Forelimb muscle (tissue), 1 donor: Measurements from ENCODE around the gene KIAA0586. TPM values are rescaled to one million over a fixed set of nuclear protein-coding genes. Genes with fewer than 3 reads are reported as not detected.
A peak's percentile ranks its signal among the peaks of the same experiment; 100 is the strongest.
"Not testable (repeated sequence)": the region's sequence is repeated elsewhere in the genome, so short reads cannot be mapped to it uniquely, and the experiment has no call there.

Experiments
- DNase-seq: peaks from one replicate; pipeline ENCODE4 v3.0.0-alpha.2; 2013; ENCODE audit warnings: low read depth
- polyA plus RNA-seq: library from polyadenylated mRNA; unstranded; fragments of 120-200 nt; gene quantifications from one replicate; pipeline ENCODE4 v1.2.1, GENCODE V29; 2013; ENCODE audit not compliant: insufficient read length

Gene KIAA0586
- polyA plus RNA-seq, 1 donor: 15.3 TPM

GRCh38 chr14:58464652-58465051 is 37.1 kb downstream of the KIAA0586 start:
- DNase-seq: no peak

GRCh38 chr14:58465421-58465820 is 37.9 kb downstream of the KIAA0586 start:
- no peak for DNase-seq

GRCh38 chr14:58466459-58466858 is 38.9 kb downstream of the KIAA0586 start:
- DNase-seq: no peak

GRCh38 chr14:58467575-58467974 is 40.1 kb downstream of the KIAA0586 start:
- no peak for DNase-seq

GRCh38 chr14:58469309-58469708 is 41.8 kb downstream of the KIAA0586 start:
- DNase-seq: no peak

GRCh38 chr14:58476320-58476719 is 48.8 kb downstream of the KIAA0586 start:
- DNase-seq: no peak

- no peak for DNase-seq
Observed at GRCh38 chr14:58477653-58478052, 50.1 kb downstream of the KIAA0586 start.

- not testable (repeated sequence) for DNase-seq
Observed at GRCh38 chr14:58478329-58478728, 50.8 kb downstream of the KIAA0586 start.

GRCh38 chr14:58479975-58480374 is 52.5 kb downstream of the KIAA0586 start:
- DNase-seq: no peak

- no peak for DNase-seq
Observed at GRCh38 chr14:58484176-58484575, 56.7 kb downstream of the KIAA0586 start.

GRCh38 chr14:58488550-58488949 is 61.0 kb downstream of the KIAA0586 start:
- no peak for DNase-seq

GRCh38 chr14:58491593-58491992 is 64.1 kb downstream of the KIAA0586 start:
- DNase-seq: no peak

- no peak for DNase-seq
Observed at GRCh38 chr14:58492044-58492443, 64.5 kb downstream of the KIAA0586 start.

- peak; percentile 50 for DNase-seq
Observed at GRCh38 chr14:58501214-58501816, 73.8 kb downstream of the KIAA0586 start.

GRCh38 chr14:58513272-58513671 is 85.8 kb downstream of the KIAA0586 start:
- no peak for DNase-seq

- no peak for DNase-seq
Observed at GRCh38 chr14:58517592-58517991, 90.1 kb downstream of the KIAA0586 start.

- DNase-seq: not testable (repeated sequence)
Observed at GRCh38 chr14:58525691-58526090, 98.2 kb downstream of the KIAA0586 start.

- no peak for DNase-seq
Observed at GRCh38 chr14:58533446-58533845, 105.9 kb downstream of the KIAA0586 start.

GRCh38 chr14:58535044-58535443 is 107.5 kb downstream of the KIAA0586 start:
- DNase-seq: no peak

- no peak for DNase-seq
Observed at GRCh38 chr14:58537004-58537403, 109.5 kb downstream of the KIAA0586 start.

- peak; percentile 19 for DNase-seq
Observed at GRCh38 chr14:58540749-58541632, 113.5 kb downstream of the KIAA0586 start.

GRCh38 chr14:58541633-58542022 is 114.1 kb downstream of the KIAA0586 start:
- no peak for DNase-seq

GRCh38 chr14:58543253-58543652 is 115.7 kb downstream of the KIAA0586 start:
- DNase-seq: no peak
